ENCODE measurements around the gene VLDLR. TPM values are rescaled to one million over a fixed set of nuclear protein-coding genes. Genes with fewer than 3 reads are reported as not detected.

Gene VLDLR
- total and polyA plus RNA-seq, 2 donors (not counting 1 experiment from before 2014, with no cell fraction given): 11.9 to 26.3 TPM

GRCh38 chr9:2637390-2637789 is 15.8 kb downstream of the VLDLR start:
- no peaks in the 10 kb centered on the region for H3K27me3 ChIP-seq (ENCODE audit: control insufficient read depth, insufficient read depth, low read length)
- H3K36me3 ChIP-seq (ENCODE audit: control insufficient read depth, insufficient read depth, low read length): no peaks in the 10 kb centered on the region
- H3K79me2 ChIP-seq (ENCODE audit: control insufficient read depth, insufficient read depth, low read length): no peaks in the 10 kb centered on the region
- H2AFZ ChIP-seq (ENCODE audit: low read length): no peak overlapping the region
- H3K4me2 ChIP-seq (ENCODE audit: extremely low read depth, insufficient read depth, low read length): no peak overlapping the region
- TF ChIP-seq CTCF (conservative IDR thresholded peaks at IDR 0.05 in 1 of 2, IDR thresholded peaks at IDR 0.05 in 1 of 2; ENCODE audit: low read depth in 1 of 2, low read length in 2 of 2) (no peak), EZH2 (IDR thresholded peaks at IDR 0.05; ENCODE audit: low read length, missing control alignments) (no peak)
- no peaks in the 10 kb centered on the region for H4K20me1 ChIP-seq (ENCODE audit: control insufficient read depth, extremely low read depth, insufficient read depth, low read length)
- no peak for DNase-seq (ENCODE audit: low read depth in 2 of 2)
- H3K4me1 ChIP-seq (ENCODE audit: control insufficient read depth, extremely low read depth, insufficient read depth, low read length): no peaks in the 10 kb centered on the region
- no peak overlapping the region for H3K27ac ChIP-seq (ENCODE audit: insufficient read depth, low read length)
- no peak overlapping the region for H3K4me3 ChIP-seq (replicated peaks in 1 of 4; ENCODE audit: control extremely low read depth in 1 of 4, insufficient read depth in 1 of 4, low read depth in 3 of 4, low read length in 4 of 4)
- H3K9me3 ChIP-seq (ENCODE audit: control insufficient read depth, insufficient read depth, low read depth, low read length): no peaks in the 10 kb centered on the region
- no peak overlapping the region for H3K9ac ChIP-seq (ENCODE audit: insufficient read depth, low read length)

- TF ChIP-seq EZH2 (IDR thresholded peaks at IDR 0.05; ENCODE audit: low read length, missing control alignments) (no peak), CTCF (conservative IDR thresholded peaks at IDR 0.05 in 1 of 2, IDR thresholded peaks at IDR 0.05 in 1 of 2; ENCODE audit: low read depth in 1 of 2, low read length in 2 of 2) (no peak)
- Histone ChIP-seq H3K27ac (ENCODE audit: insufficient read depth, low read length) (no peak overlapping the region), H3K4me1 (ENCODE audit: control insufficient read depth, extremely low read depth, insufficient read depth, low read length) (no peaks in the 10 kb centered on the region), H3K4me3 (replicated peaks in 1 of 4; ENCODE audit: control extremely low read depth in 1 of 4, insufficient read depth in 1 of 4, low read depth in 3 of 4, low read length in 4 of 4) (no peak overlapping the region), H3K27me3 (ENCODE audit: control insufficient read depth, insufficient read depth, low read length) (no peaks in the 10 kb centered on the region), H3K4me2 (ENCODE audit: extremely low read depth, insufficient read depth, low read length) (no peak overlapping the region), H4K20me1 (ENCODE audit: control insufficient read depth, extremely low read depth, insufficient read depth, low read length) (no peaks in the 10 kb centered on the region), H2AFZ (ENCODE audit: low read length) (no peak overlapping the region), H3K9ac (ENCODE audit: insufficient read depth, low read length) (no peak overlapping the region), H3K36me3 (ENCODE audit: control insufficient read depth, insufficient read depth, low read length) (peaks cover 3% of the 10 kb centered on the region), H3K9me3 (ENCODE audit: control insufficient read depth, insufficient read depth, low read depth, low read length) (no peaks in the 10 kb centered on the region), H3K79me2 (ENCODE audit: control insufficient read depth, insufficient read depth, low read length) (no peaks in the 10 kb centered on the region)
- no peak for DNase-seq (ENCODE audit: low read depth in 2 of 2)
These were observed 17.5 kb downstream of the VLDLR start for GRCh38 chr9:2638871-2639673.

GRCh38 chr9:2639786-2640185 is 18.2 kb downstream of the VLDLR start:
- Histone ChIP-seq H3K9ac (ENCODE audit: insufficient read depth, low read length) (no peak overlapping the region), H4K20me1 (ENCODE audit: control insufficient read depth, extremely low read depth, insufficient read depth, low read length) (no peaks in the 10 kb centered on the region), H3K4me1 (ENCODE audit: control insufficient read depth, extremely low read depth, insufficient read depth, low read length) (no peaks in the 10 kb centered on the region), H3K36me3 (ENCODE audit: control insufficient read depth, insufficient read depth, low read length) (peaks cover 3% of the 10 kb centered on the region), H3K27ac (ENCODE audit: insufficient read depth, low read length) (no peak overlapping the region), H3K4me2 (ENCODE audit: extremely low read depth, insufficient read depth, low read length) (no peak overlapping the region), H2AFZ (ENCODE audit: low read length) (no peak overlapping the region), H3K9me3 (ENCODE audit: control insufficient read depth, insufficient read depth, low read depth, low read length) (no peaks in the 10 kb centered on the region), H3K27me3 (ENCODE audit: control insufficient read depth, insufficient read depth, low read length) (no peaks in the 10 kb centered on the region), H3K79me2 (ENCODE audit: control insufficient read depth, insufficient read depth, low read length) (no peaks in the 10 kb centered on the region), H3K4me3 (replicated peaks in 1 of 4; ENCODE audit: control extremely low read depth in 1 of 4, insufficient read depth in 1 of 4, low read depth in 3 of 4, low read length in 4 of 4) (no peak overlapping the region)
- TF ChIP-seq EZH2 (IDR thresholded peaks at IDR 0.05; ENCODE audit: low read length, missing control alignments) (no peak), CTCF (conservative IDR thresholded peaks at IDR 0.05 in 1 of 2, IDR thresholded peaks at IDR 0.05 in 1 of 2; ENCODE audit: low read depth in 1 of 2, low read length in 2 of 2) (no peak)
- DNase-seq (ENCODE audit: low read depth in 2 of 2): no peak

Measured in fibroblast of lung (primary cell).